Transverse colon (tissue), 4 donors: ENCODE measurements around the gene DOK7.

Experiments
- CTCF ChIP-seq, 5 experiments: fragments of 200-600 bp in 3 of 5; fragments of 450-650 bp in 2 of 5; sonication (generic) in 3 of 5; IDR thresholded peaks; 1 replicate in 2 of 5; 2 replicates in 3 of 5; pipeline ENCODE4 v1.5.1; 2016 to 2017; ENCODE audit warnings: antibody characterized with exemption in 5 of 5, inconsistent platforms in 3 of 5, mild to moderate bottlenecking in 2 of 5, moderate library complexity in 1 of 5
- EP300 ChIP-seq: sonication (generic); formaldehyde crosslinking; IDR thresholded peaks from one replicate; pipeline ENCODE4 v1.6.1; 2017; ENCODE audit warnings: antibody characterized with exemption, low read depth
- POLR2A ChIP-seq: fragments of 450-650 bp; IDR thresholded peaks from one replicate; pipeline ENCODE4 v1.6.1; 2016; ENCODE audit warnings: antibody characterized with exemption, mild to moderate bottlenecking, moderate library complexity
- POLR2AphosphoS5 ChIP-seq, 3 donors: sonication (generic); formaldehyde crosslinking; IDR thresholded peaks; one replicate each; pipeline ENCODE4 v1.6.1; 2016; ENCODE audit warnings: antibody characterized with exemption in 3 of 3

DNA sequence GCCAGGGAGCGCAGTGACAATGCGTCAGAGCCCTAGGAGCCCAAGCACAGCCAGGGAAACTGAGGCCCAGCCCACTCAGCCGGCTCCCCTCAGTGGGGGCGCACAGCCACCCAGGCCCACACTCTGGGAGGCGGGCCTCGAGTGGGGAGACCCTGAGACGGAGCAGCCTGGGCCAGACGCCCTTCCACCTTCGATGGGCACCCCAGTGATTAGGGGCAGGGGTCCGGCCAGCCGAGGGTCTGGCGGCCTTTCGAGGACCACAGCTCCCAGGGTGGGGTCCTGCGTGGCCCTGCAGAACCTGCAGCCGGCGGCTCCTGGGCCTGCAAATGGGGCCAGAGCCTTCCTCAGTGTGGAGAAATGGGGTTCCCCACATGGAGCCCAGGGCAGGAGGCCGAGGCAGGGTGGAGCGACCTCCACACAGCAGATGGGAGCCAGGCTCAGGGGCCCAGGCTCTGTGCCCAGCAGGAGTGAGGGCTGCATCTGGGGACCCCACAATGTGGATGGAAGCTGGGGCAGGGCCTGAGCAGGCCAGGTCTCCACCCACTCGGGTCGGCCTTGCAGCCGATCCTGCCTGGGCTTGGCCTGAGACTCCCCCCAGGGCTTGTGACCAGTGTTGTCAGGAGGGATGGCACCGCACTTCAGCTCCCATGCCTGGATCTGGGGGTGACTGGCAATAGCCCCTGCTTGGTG, 16.3 kb upstream of the DOK7 start:
- TF ChIP-seq CTCF (IDR thresholded peaks at IDR 0.05) (no peak), POLR2A (no peak), POLR2AphosphoS5 (IDR thresholded peaks at IDR 0.05) (no peak), EP300 (no peak)
